ENCODE measurements around the gene ZNF526.

Gene ZNF526

GRCh38 chr19:42206871-42207755, 13.0 kb upstream of the ZNF526 start (continued):
- TF ChIP-seq, protein P1, sequence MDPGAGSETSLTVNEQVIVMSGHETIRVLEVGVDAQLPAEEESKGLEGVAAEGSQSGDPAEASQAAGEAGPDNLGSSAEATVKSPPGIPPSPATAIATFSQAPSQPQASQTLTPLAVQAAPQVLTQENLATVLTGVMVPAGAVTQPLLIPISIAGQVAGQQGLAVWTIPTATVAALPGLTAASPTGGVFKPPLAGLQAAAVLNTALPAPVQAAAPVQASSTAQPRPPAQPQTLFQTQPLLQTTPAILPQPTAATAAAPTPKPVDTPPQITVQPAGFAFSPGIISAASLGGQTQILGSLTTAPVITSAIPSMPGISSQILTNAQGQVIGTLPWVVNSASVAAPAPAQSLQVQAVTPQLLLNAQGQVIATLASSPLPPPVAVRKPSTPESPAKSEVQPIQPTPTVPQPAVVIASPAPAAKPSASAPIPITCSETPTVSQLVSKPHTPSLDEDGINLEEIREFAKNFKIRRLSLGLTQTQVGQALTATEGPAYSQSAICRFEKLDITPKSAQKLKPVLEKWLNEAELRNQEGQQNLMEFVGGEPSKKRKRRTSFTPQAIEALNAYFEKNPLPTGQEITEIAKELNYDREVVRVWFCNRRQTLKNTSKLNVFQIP (CRISPR knock-in tag; IDR thresholded peaks at IDR 0.05; ENCODE audit: borderline replicate concordance, low read depth): no peak
- TF ChIP-seq, protein P2, sequence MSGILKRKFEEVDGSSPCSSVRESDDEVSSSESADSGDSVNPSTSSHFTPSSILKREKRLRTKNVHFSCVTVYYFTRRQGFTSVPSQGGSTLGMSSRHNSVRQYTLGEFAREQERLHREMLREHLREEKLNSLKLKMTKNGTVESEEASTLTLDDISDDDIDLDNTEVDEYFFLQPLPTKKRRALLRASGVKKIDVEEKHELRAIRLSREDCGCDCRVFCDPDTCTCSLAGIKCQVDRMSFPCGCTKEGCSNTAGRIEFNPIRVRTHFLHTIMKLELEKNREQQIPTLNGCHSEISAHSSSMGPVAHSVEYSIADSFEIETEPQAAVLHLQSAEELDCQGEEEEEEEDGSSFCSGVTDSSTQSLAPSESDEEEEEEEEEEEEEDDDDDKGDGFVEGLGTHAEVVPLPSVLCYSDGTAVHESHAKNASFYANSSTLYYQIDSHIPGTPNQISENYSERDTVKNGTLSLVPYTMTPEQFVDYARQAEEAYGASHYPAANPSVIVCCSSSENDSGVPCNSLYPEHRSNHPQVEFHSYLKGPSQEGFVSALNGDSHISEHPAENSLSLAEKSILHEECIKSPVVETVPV (CRISPR knock-in tag; IDR thresholded peaks at IDR 0.05): no peak
- TF ChIP-seq, protein P3, sequence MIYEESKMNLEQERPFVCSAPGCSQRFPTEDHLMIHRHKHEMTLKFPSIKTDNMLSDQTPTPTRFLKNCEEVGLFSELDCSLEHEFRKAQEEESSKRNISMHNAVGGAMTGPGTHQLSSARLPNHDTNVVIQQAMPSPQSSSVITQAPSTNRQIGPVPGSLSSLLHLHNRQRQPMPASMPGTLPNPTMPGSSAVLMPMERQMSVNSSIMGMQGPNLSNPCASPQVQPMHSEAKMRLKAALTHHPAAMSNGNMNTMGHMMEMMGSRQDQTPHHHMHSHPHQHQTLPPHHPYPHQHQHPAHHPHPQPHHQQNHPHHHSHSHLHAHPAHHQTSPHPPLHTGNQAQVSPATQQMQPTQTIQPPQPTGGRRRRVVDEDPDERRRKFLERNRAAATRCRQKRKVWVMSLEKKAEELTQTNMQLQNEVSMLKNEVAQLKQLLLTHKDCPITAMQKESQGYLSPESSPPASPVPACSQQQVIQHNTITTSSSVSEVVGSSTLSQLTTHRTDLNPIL (CRISPR knock-in tag; IDR thresholded peaks at IDR 0.05; ENCODE audit: low read depth): no peak
- no peak for TF ChIP-seq BACH2 (CRISPR knock-in tag; IDR thresholded peaks at IDR 0.05; ENCODE audit: borderline replicate concordance)
- TF ChIP-seq ISL1 (CRISPR knock-in tag; IDR thresholded peaks at IDR 0.05): no peak

- TF ChIP-seq OSR1 (CRISPR knock-in tag; IDR thresholded peaks at IDR 0.05) (no peak), ARNTL (CRISPR knock-in tag; IDR thresholded peaks at IDR 0.05; ENCODE audit: borderline replicate concordance, low read depth) (no peak), ZNF565 (CRISPR knock-in tag; conservative IDR thresholded peaks at IDR 0.05; ENCODE audit: low read depth) (no peak), CSDC2 (CRISPR knock-in tag; IDR thresholded peaks at IDR 0.05) (no peak), TCF4 (CRISPR knock-in tag; IDR thresholded peaks at IDR 0.05; ENCODE audit: borderline replicate concordance) (no peak), GLIS3 (CRISPR knock-in tag; IDR thresholded peaks at IDR 0.05) (no peak), ZFP30 (CRISPR knock-in tag; IDR thresholded peaks at IDR 0.05) (no peak), ZNF8 (CRISPR knock-in tag; IDR thresholded peaks at IDR 0.05) (no peak), ESRRG (CRISPR knock-in tag; IDR thresholded peaks at IDR 0.05) (no peak), PPARA (CRISPR knock-in tag; IDR thresholded peaks at IDR 0.05; ENCODE audit: borderline replicate concordance) (no peak), ZFP3 (CRISPR knock-in tag; IDR thresholded peaks at IDR 0.05) (no peak), BACH2 (CRISPR knock-in tag; IDR thresholded peaks at IDR 0.05; ENCODE audit: borderline replicate concordance) (no peak), TOX (CRISPR knock-in tag; IDR thresholded peaks at IDR 0.05; ENCODE audit: borderline replicate concordance) (no peak), ZNF70 (CRISPR knock-in tag; IDR thresholded peaks at IDR 0.05) (no peak), SNAI2 (CRISPR knock-in tag; IDR thresholded peaks at IDR 0.05) (no peak), TSHZ2 (CRISPR knock-in tag; IDR thresholded peaks at IDR 0.05) (no peak), ISL1 (CRISPR knock-in tag; IDR thresholded peaks at IDR 0.05) (no peak)
- TF ChIP-seq, protein P2 (CRISPR knock-in tag; IDR thresholded peaks at IDR 0.05): no peak
- TF ChIP-seq, protein P3 (CRISPR knock-in tag; IDR thresholded peaks at IDR 0.05; ENCODE audit: low read depth): no peak
- TF ChIP-seq, protein P4, sequence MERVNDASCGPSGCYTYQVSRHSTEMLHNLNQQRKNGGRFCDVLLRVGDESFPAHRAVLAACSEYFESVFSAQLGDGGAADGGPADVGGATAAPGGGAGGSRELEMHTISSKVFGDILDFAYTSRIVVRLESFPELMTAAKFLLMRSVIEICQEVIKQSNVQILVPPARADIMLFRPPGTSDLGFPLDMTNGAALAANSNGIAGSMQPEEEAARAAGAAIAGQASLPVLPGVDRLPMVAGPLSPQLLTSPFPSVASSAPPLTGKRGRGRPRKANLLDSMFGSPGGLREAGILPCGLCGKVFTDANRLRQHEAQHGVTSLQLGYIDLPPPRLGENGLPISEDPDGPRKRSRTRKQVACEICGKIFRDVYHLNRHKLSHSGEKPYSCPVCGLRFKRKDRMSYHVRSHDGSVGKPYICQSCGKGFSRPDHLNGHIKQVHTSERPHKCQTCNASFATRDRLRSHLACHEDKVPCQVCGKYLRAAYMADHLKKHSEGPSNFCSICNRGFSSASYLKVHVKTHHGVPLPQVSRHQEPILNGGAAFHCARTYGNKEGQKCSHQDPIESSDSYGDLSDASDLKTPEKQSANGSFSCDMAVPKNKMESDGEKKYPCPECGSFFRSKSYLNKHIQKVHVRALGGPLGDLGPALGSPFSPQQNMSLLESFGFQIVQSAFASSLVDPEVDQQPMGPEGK (CRISPR knock-in tag; IDR thresholded peaks at IDR 0.05; ENCODE audit: borderline replicate concordance): no peak
Measured at GRCh38 chr19:42207767-42208271, 12.3 kb upstream of the ZNF526 start.

More at GRCh38 chr19:42207767-42208271, 12.3 kb upstream of the ZNF526 start:
- ATAC-seq: peak; percentile 93

Data from SK-N-SH treated with all-trans-retinoic acid at 6 μM for 48 hours (cell line).